Hepatocyte (in vitro differentiated cells): ENCODE results near the gene MAS1L. TPM values are rescaled to one million over a fixed set of nuclear protein-coding genes. Genes with fewer than 3 reads are reported as not detected.

ENCODE experiments used
- DNase-seq: peaks from one replicate; pipeline ENCODE4 v3.0.0-alpha.2; 2016; ENCODE audit warnings: low spot score
- H2AFZ ChIP-seq: fragments of 200-600 bp; sonication (generic); 2 replicates; pipeline ENCODE4 v1.6.0; 2016; ENCODE audit warnings: antibody characterized with exemption, mild to moderate bottlenecking
- H3K27ac ChIP-seq: fragments of 200-600 bp; sonication (generic); 2 replicates; pipeline ENCODE4 v1.5.1; 2016; ENCODE audit warnings: mild to moderate bottlenecking
- H3K27me3 ChIP-seq: fragments of 200-600 bp; sonication (generic); 2 replicates; pipeline ENCODE4 v1.6.1; 2016
- H3K36me3 ChIP-seq: fragments of 200-600 bp; sonication (generic); replicated peaks from 2 replicates; pipeline ENCODE4 v1.5.1; 2016; ENCODE audit warnings: low read depth; ENCODE audit not compliant: insufficient read depth
- H3K4me1 ChIP-seq: fragments of 200-600 bp; sonication (generic); 2 replicates; pipeline ENCODE4 v1.5.1; 2016; ENCODE audit warnings: mild to moderate bottlenecking, moderate library complexity; ENCODE audit not compliant: insufficient read depth
- H3K4me2 ChIP-seq: fragments of 200-600 bp; sonication (generic); 2 replicates; pipeline ENCODE4 v1.6.0; 2016
- H3K4me3 ChIP-seq: fragments of 200-600 bp; sonication (generic); 2 replicates; pipeline ENCODE4 v1.5.1; 2016; ENCODE audit warnings: mild to moderate bottlenecking
- H3K79me2 ChIP-seq: fragments of 200-600 bp; sonication (generic); 2 replicates; pipeline ENCODE4 v1.6.0; 2017; ENCODE audit warnings: mild to moderate bottlenecking
- H3K9me2 ChIP-seq: fragments of 200-600 bp; sonication (generic); replicated peaks from 2 replicates; pipeline ENCODE4 v1.6.0; 2017; ENCODE audit warnings: mild to moderate bottlenecking; ENCODE audit not compliant: insufficient read depth
- H3K9me3 ChIP-seq: fragments of 200-600 bp; sonication (generic); 2 replicates; pipeline ENCODE4 v1.5.1; 2016; ENCODE audit warnings: low read depth, mild to moderate bottlenecking
- H4K20me1 ChIP-seq: fragments of 200-600 bp; sonication (generic); 2 replicates; pipeline ENCODE4 v1.6.0; 2016; ENCODE audit warnings: mild to moderate bottlenecking; ENCODE audit not compliant: insufficient read depth, poor library complexity, severe bottlenecking
- CTCF ChIP-seq: fragments of 200-600 bp; sonication (generic); IDR thresholded peaks from 2 replicates; pipeline ENCODE4 v1.5.1; 2016; ENCODE audit warnings: antibody characterized with exemption, mild to moderate bottlenecking; ENCODE audit not compliant: poor library complexity
- EZH2 ChIP-seq: fragments of 200-600 bp; sonication (generic); IDR thresholded peaks from 2 replicates; pipeline ENCODE4 v1.6.1; 2016; ENCODE audit warnings: antibody characterized with exemption, mild to moderate bottlenecking, borderline replicate concordance
- EZH2phosphoT487 ChIP-seq: fragments of 200-600 bp; sonication (generic); IDR thresholded peaks from one replicate; pipeline ENCODE4 v1.6.1; 2018; ENCODE audit warnings: antibody characterized with exemption, mild to moderate bottlenecking, low read depth, moderate library complexity; ENCODE audit not compliant: unreplicated experiment, severe bottlenecking
- WGBS: methylation state at CpG from one replicate; pipeline ENCODE4 v1.1.6; 2016; ENCODE audit warnings: low lambda C conversion rate; ENCODE audit errors: missing lambda C conversion rate; 5-methylcytosine and 5-hydroxymethylcytosine counted together
- polyA plus RNA-seq: library from polyadenylated mRNA; unstranded; fragments of >200 nt; fragmentation: Nextera tagmentation; extraction: Ambion mirVana; gene quantifications from 2 replicates; pipeline ENCODE4 v1.2.1, GENCODE V29; 2016
- total RNA-seq: library from RNA; depleted of rRNA; stranded (reverse); fragments of >200 nt; gene quantifications from 2 replicates; pipeline ENCODE4 v1.2.3, GENCODE V29; 2014

The MAS1L gene
- total and polyA plus RNA-seq, 2 experiments from 2014 or later: not detected

DNA sequence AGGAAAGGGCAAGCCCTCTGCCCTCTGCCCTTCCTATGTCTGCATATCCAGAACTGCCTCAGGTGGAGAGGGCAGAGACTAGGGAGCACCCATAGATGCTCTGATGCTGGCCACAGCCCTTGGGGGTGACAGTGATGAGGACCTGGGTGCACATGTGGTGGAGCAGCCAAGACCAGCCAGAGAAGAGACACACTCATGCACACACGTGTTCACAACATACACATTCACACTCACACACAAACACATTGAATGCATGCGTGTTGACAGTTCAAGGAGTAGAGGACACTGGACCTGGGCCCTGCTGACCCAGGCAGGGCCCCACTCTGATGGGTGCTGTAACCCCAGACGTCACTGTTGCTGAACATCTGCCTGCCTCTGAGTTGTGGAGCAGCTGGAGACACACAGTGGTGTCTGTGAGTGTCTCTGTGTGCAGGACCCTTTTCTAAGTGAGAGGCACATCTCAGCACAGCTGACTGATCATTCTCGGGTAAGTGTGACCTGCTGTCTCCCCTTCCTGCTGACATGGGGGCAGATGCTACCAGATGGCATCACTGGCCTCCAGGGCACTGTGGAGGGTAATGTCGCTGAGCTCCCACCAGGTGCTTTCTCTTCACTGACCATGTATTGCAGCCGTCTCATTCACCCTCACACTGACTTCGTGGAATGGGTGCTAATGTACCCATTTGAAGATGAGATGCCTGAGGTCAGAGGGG is 30.1 kb upstream of the MAS1L start:
- H3K9me3 ChIP-seq: no peaks in the 10 kb centered on the region
- H3K36me3 ChIP-seq: no peaks in the 10 kb centered on the region
- no peak overlapping the region for H3K4me2 ChIP-seq
- H2AFZ ChIP-seq: no peak overlapping the region
- 90% methylated on average over 7 of the region's 7 CpGs for WGBS
- DNase-seq: no peak
- H3K27ac ChIP-seq: no peak overlapping the region
- H3K79me2 ChIP-seq: no peaks in the 10 kb centered on the region
- H3K9me2 ChIP-seq: no peaks in the 10 kb centered on the region
- H4K20me1 ChIP-seq: no peaks in the 10 kb centered on the region
- H3K4me1 ChIP-seq: no peaks in the 10 kb centered on the region
- H3K4me3 ChIP-seq: no peak overlapping the region
- no peak for TF ChIP-seq EZH2phosphoT487
- no peak for TF ChIP-seq CTCF
- TF ChIP-seq EZH2: no peak
- no peaks in the 10 kb centered on the region for H3K27me3 ChIP-seq

DNA sequence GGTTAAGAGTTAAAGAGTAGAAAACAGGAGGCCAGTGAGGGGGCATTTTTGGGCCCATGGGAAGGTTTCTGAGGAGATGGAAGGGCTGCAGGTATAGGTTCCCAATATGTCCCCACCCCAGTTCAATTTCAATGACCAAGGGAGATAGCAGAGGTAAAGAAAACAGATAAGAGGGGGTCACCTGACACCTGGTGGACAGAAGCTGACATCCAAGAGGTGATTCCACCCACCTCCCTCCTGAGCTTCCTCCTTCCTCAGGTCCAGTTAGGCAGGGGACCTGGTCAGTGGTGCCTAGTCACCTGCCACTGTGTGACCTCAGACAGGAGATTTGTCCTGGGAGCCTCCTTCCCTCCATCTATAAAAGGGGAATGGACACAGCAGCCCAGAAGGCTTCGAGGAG is 29.5 kb upstream of the MAS1L start:
- DNase-seq: no peak
- Histone ChIP-seq H4K20me1 (no peaks in the 10 kb centered on the region), H3K9me3 (no peaks in the 10 kb centered on the region), H3K27me3 (no peaks in the 10 kb centered on the region), H3K36me3 (no peaks in the 10 kb centered on the region), H3K4me3 (no peak overlapping the region), H3K9me2 (no peaks in the 10 kb centered on the region), H2AFZ (no peak overlapping the region), H3K27ac (no peak overlapping the region), H3K4me1 (no peaks in the 10 kb centered on the region), H3K79me2 (no peaks in the 10 kb centered on the region), H3K4me2 (no peak overlapping the region)
- 82% methylated on average over 1 of the region's 1 CpG for WGBS
- TF ChIP-seq EZH2: no peak
- TF ChIP-seq CTCF: no peak
- no peak for TF ChIP-seq EZH2phosphoT487

DNA sequence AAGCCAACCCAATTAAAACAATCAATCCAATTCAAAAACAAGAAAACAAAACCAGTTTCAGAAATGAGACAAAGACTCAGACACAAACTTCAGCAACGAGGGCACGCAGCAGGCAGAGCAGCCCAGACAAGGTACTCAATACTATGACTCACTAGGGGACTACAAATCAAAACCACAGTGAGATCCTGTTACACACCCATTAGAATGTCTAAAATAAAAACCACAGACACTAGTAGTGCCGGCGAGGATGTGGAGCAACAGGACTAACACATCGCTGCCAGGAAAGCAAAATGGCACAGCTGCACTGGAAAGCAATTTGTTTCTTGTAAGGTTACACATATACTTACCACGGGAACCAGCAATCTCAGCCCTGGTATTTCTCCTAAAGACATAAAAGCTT is 28.4 kb upstream of the MAS1L start:
- 58% methylated on average over 6 of the region's 6 CpGs for WGBS
- H3K4me2 ChIP-seq: no peak overlapping the region

More for the DNA sequence above, 28.4 kb upstream of the MAS1L start:
- Histone ChIP-seq H4K20me1 (no peaks in the 10 kb centered on the region), H3K9me2 (no peaks in the 10 kb centered on the region), H3K79me2 (no peaks in the 10 kb centered on the region), H3K9me3 (no peaks in the 10 kb centered on the region), H3K36me3 (no peaks in the 10 kb centered on the region), H3K4me1 (no peaks in the 10 kb centered on the region), H2AFZ (no peak overlapping the region), H3K27me3 (no peaks in the 10 kb centered on the region), H3K27ac (no peak overlapping the region), H3K4me3 (no peak overlapping the region)
- no peak for TF ChIP-seq EZH2phosphoT487
- no peak for TF ChIP-seq EZH2
- TF ChIP-seq CTCF: no peak
- DNase-seq: no peak
